OCI-LY7 (cell line): ENCODE measurements around the gene XPNPEP2.

Source experiments
- CTCF ChIP-seq: fragments of 200-600 bp; sonication (generic); conservative IDR thresholded peaks from 2 replicates; pipeline ENCODE4 v1.5.1; 2014; ENCODE audit warnings: mild to moderate bottlenecking, antibody characterized with exemption, low read length, moderate library complexity, mixed read lengths
- EZH2phosphoT487 ChIP-seq: fragments of 200-600 bp; sonication (generic); IDR thresholded peaks from 2 replicates; pipeline ENCODE4 v1.6.1; 2018; ENCODE audit warnings: low read depth, borderline replicate concordance, mild to moderate bottlenecking, mixed run types, antibody characterized with exemption, low read length, moderate library complexity, mixed read lengths

DNA sequence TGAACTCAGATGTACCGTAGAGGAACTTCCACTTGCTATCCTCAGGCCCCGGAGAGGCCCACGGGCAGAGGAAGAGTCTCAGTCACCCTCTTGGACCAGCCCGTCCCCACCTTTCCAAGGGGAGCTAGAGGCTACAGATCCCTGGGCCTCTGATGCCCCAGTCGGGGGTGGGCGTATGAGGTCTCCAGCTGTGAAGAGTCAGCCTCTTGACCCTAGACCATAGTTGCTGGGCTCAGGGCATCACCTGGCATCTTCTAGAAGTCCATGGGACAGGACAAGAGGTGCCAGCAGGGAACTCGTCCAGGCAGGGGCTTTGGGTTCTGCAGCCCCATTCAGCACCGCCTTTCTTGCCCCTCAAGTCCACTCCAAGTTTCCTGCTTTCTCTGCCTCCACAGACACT is 52.6 kb downstream of the XPNPEP2 start:
- TF ChIP-seq CTCF (no peak), EZH2phosphoT487 (no peak)
